ENCODE data around the gene OSBPL9. TPM values are rescaled to one million over a fixed set of nuclear protein-coding genes. Genes with fewer than 3 reads are reported as not detected.

Gene OSBPL9
- total and polyA plus RNA-seq, 9 of the 15 experiments (the other 6 are each of a cell fraction or from before 2014, with no cell fraction given), result 43.9 to 217 (median 170) TPM

DNA sequence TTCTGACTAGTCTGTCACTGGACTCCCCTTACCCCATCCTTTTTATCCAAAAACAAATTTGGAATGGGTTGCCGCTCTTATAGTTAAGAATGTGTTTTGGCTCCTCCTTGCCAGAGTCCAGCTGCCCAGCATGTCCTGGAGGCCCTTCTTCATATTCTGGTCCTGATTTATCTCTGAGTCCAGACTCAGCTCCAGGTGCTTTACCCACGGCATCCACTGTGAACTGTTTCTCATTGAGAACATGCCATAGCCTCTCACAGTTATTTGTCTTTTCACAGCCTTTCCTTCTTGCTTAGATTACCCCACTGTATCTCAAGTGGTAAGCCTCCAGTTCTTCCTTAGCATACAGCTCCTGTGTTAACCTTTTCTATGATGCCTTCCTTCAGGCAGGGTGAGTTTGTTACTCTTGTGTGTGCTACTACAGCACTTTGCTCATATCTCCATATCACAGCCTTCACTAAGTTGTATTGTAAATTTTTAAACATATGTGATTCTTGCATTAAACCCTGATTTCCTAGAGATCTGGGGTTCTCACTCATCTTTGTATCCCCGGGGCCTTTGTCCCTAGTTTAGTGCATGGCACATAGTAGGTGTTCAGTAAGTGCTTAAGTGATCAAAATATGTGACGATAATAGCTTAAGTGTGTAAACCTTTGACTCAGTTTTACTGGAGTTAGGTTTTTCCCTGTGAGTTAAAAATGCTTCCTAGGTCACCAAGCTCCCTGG, 116.0 kb downstream of the OSBPL9 start:
- TF ChIP-seq CBFA2T2 (conservative IDR thresholded peaks at IDR 0.05), result no peak; the same call in 1 of the 2 replicates
- TF ChIP-seq ZKSCAN1 (IDR thresholded peaks at IDR 0.05; ENCODE audit: low read depth, low read length), result peak; percentile 95
- TF ChIP-seq, protein P1, sequence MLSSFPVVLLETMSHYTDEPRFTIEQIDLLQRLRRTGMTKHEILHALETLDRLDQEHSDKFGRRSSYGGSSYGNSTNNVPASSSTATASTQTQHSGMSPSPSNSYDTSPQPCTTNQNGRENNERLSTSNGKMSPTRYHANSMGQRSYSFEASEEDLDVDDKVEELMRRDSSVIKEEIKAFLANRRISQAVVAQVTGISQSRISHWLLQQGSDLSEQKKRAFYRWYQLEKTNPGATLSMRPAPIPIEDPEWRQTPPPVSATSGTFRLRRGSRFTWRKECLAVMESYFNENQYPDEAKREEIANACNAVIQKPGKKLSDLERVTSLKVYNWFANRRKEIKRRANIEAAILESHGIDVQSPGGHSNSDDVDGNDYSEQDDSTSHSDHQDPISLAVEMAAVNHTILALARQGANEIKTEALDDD (IDR thresholded peaks at IDR 0.05), result 0 out of 2 replicates have a peak, but pooled peaks have one; percentile 51
- TF ChIP-seq SRSF7 (optimal IDR thresholded peaks at IDR 0.05; ENCODE audit: low read depth, low read length), result no peak
- TF ChIP-seq KAT7 (CRISPR knock-in tag; IDR thresholded peaks at IDR 0.05; ENCODE audit: borderline replicate concordance), result 0 out of 2 replicates have a peak, but pooled peaks have one; percentile 25
- TF ChIP-seq TAL1 (IDR thresholded peaks at IDR 0.05), result peak; percentile 6; the same call in 1 of the 2 replicates
- 0 out of 4 replicates have a peak, but pooled peaks of 1 of the 2 experiments have one; percentile 14 for TF ChIP-seq CSDE1 (IDR thresholded peaks at IDR 0.05)
- TF ChIP-seq KDM1A (IDR thresholded peaks at IDR 0.05), result peak in 1 of 2 experiments; percentile 20; a peak in 1 of 4 replicates
- 0 out of 2 replicates have a peak, but pooled peaks have one; percentile 37 for TF ChIP-seq TOE1 (IDR thresholded peaks at IDR 0.05; ENCODE audit: borderline replicate concordance)
- no peak for TF ChIP-seq TOE1 (CRISPR knock-in tag; IDR thresholded peaks at IDR 0.05; ENCODE audit: borderline replicate concordance, low read depth)
- TF ChIP-seq HDAC1 (IDR thresholded peaks at IDR 0.05), result 0 out of 4 replicates have a peak, but pooled peaks of 1 of the 2 experiments have one; percentile 34
- 0 out of 2 replicates have a peak, but pooled peaks have one; percentile 18 for TF ChIP-seq HDGF (IDR thresholded peaks at IDR 0.05)
- 0 out of 2 replicates have a peak, but pooled peaks have one; percentile 11 for TF ChIP-seq CTBP1 (IDR thresholded peaks at IDR 0.05; ENCODE audit: borderline replicate concordance)
- TF ChIP-seq CBFA2T3 (IDR thresholded peaks at IDR 0.05), result peak; percentile 50
- TF ChIP-seq, protein P2, sequence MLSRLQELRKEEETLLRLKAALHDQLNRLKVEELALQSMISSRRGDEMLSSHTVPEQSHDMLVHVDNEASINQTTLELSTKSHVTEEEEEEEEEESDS (CRISPR knock-in tag; IDR thresholded peaks at IDR 0.05), result no peak
- POLR2A ChIA-PET, result interaction anchor here (0.7 to 6.1 kb wide), 8 partner anchors 8 to 137 kb away, joined by 3 to 52 read pairs (median 4); no protein-coding TSS in a partner anchor
- H2AFZ ChIP-seq (ENCODE audit: low read depth, low read length), result no peak overlapping the region
- WGBS (ENCODE audit: insufficient coverage, low coverage, missing lambda C conversion rate), result 28% methylated on average over 4 of the region's 4 CpGs
- H4K20me1 ChIP-seq (replicated peaks; ENCODE audit: control insufficient read depth, insufficient read depth, low read length), result peaks cover 14% of the 10 kb centered on the region; the same call in 1 of the 2 replicates
- peak overlapping the region; percentile 74 to 81; a peak in 2 of 4 replicates for H3K9ac ChIP-seq (ENCODE audit: insufficient read depth in 1 of 2, low read depth in 2 of 2, low read length in 2 of 2)
- CTCF ChIA-PET (ENCODE audit: low intra/inter-chr PET ratio), result no interaction called here
- no peaks in the 10 kb centered on the region for H3K9me3 ChIP-seq (replicated peaks; ENCODE audit: control insufficient read depth, insufficient read depth, low read depth, low read length)
- no peaks in the 10 kb centered on the region for H3K9me1 ChIP-seq (ENCODE audit: control insufficient read depth, insufficient read depth, low read length)
- no peak overlapping the region for H3K4me3 ChIP-seq
- FAIRE-seq, result peak; percentile 60
- peak in 2 of 4 experiments; percentile 40 to 60 for DNase-seq (ENCODE audit: extremely low read depth in 1 of 4, low spot score in 3 of 4)
- intact Hi-C loops (cut with micrococcal nuclease), result loop anchor here (5.0 to 10.0 kb wide), 2 partner anchors 34 to 758 kb away; partner anchors contain the start of gene CDKN2C
- peak overlapping the region; percentile 69 for H3K27ac ChIP-seq (ENCODE audit: extremely low read depth, low read depth, low read length)
- no TSS peak for BruUV-seq (replicated peaks)
- H3K4me1 ChIP-seq (replicated peaks in 1 of 2; ENCODE audit: control insufficient read depth in 2 of 2, insufficient read depth in 2 of 2, low read length in 2 of 2), result peaks cover 37 to 62% of the 10 kb centered on the region in 2 experiments
- H3K79me2 ChIP-seq (ENCODE audit: control insufficient read depth, insufficient read depth, low read length), result peaks cover 96% of the 10 kb centered on the region
- H3K36me3 ChIP-seq (ENCODE audit: control insufficient read depth, insufficient read depth, low read length), result peaks cover 4% of the 10 kb centered on the region; the same call in 1 of the 3 replicates
- no peaks in the 10 kb centered on the region for H3K27me3 ChIP-seq (ENCODE audit: control insufficient read depth in 2 of 2, insufficient read depth in 2 of 2, low read length in 2 of 2)
- peak overlapping the region; percentile 79 for H3K4me2 ChIP-seq (ENCODE audit: insufficient read depth, low read length)
- peak; percentile 12 for ATAC-seq
- in situ Hi-C loops (cut with MboI), result no loop called here
